IMR-90 (cell line): Measurements from ENCODE around the gene PNKP.

ENCODE experiments used
- RCOR1 ChIP-seq: IDR thresholded peaks from 2 replicates; pipeline ENCODE4 v1.6.1; 2012; ENCODE audit warnings: mild to moderate bottlenecking, low read length, improper control_type of control experiment; ENCODE audit not compliant: insufficient replicate concordance
- TF ChIP-seq, protein P1 (sequence below): conservative IDR thresholded peaks from 2 replicates; pipeline ENCODE4 v1.5.1; 2012; ENCODE audit warnings: mild to moderate bottlenecking, low read depth, low read length, improper control_type of control experiment

DNA sequence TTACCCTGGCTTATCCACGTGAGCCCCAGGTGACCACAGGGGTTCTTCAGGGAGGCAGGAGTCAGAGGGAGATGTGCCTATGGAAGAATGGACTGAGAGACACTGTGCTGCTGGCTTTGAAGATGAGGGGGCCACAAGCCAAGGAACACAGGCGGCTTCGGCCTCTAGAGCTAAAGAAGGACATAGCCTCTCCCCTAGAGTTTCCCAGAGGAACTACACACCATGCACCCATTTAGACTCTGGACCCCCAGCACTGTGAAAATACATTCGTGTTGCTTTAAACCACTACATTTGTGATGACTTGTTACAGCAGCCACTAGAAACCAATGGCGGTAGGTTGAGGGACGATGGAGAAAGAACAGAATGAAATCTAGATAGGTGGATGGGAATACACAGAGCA lies 47.9 kb upstream of the PNKP start:
- no peak for TF ChIP-seq RCOR1
- TF ChIP-seq, protein P1, sequence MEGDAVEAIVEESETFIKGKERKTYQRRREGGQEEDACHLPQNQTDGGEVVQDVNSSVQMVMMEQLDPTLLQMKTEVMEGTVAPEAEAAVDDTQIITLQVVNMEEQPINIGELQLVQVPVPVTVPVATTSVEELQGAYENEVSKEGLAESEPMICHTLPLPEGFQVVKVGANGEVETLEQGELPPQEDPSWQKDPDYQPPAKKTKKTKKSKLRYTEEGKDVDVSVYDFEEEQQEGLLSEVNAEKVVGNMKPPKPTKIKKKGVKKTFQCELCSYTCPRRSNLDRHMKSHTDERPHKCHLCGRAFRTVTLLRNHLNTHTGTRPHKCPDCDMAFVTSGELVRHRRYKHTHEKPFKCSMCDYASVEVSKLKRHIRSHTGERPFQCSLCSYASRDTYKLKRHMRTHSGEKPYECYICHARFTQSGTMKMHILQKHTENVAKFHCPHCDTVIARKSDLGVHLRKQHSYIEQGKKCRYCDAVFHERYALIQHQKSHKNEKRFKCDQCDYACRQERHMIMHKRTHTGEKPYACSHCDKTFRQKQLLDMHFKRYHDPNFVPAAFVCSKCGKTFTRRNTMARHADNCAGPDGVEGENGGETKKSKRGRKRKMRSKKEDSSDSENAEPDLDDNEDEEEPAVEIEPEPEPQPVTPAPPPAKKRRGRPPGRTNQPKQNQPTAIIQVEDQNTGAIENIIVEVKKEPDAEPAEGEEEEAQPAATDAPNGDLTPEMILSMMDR = no peak
